PFSK-1 (cell line): ENCODE results near the gene NEUROG2.

ENCODE experiments used
- FOXP2 ChIP-seq: optimal IDR thresholded peaks from 2 replicates; pipeline ENCODE3; 2011; ENCODE audit warnings: borderline replicate concordance, control low read depth, inconsistent platforms; ENCODE audit not compliant: insufficient read depth; ENCODE audit errors: extremely low read length, extremely low read depth
- POLR2AphosphoS5 ChIP-seq: IDR thresholded peaks from 2 replicates; pipeline ENCODE4 v1.6.1; 2012; ENCODE audit warnings: low read depth, mild to moderate bottlenecking, control low read depth, low read length, moderate library complexity
- SIN3A ChIP-seq: IDR thresholded peaks from 2 replicates; pipeline ENCODE4 v1.6.1; 2012; ENCODE audit warnings: mild to moderate bottlenecking, low read length, moderate library complexity, borderline replicate concordance; ENCODE audit not compliant: insufficient read depth
- TAF1 ChIP-seq: IDR thresholded peaks from 2 replicates; pipeline ENCODE4 v1.6.1; 2012; ENCODE audit warnings: low read length, control low read depth, borderline replicate concordance; ENCODE audit not compliant: insufficient read depth

DNA sequence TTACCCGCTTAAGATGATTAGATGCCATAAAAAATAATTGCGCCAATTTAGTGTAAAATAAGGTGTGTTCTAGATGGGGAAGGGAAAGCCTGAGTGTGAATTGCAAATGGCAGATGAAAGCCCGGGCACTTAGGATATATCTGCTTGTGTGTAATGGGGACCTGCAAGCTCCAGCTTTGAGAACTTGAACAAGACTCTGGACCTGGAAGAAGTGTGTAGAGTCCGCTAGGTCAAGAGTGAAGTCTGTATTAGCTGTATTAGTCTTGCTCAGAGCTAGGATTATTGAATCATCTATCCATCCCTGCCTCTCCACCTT lies 4.2 kb downstream of the NEUROG2 start:
- TF ChIP-seq POLR2AphosphoS5 (no peak), SIN3A (no peak), FOXP2 (no peak), TAF1 (no peak)
